ENCODE results near the gene ITFG1.

GRCh38 chr16:47213761-47214440, 247.0 kb downstream of the ITFG1 start:
- TF ChIP-seq CTCF (conservative IDR thresholded peaks at IDR 0.05; ENCODE audit: low read length) (no peak), EZH2phosphoT487 (IDR thresholded peaks at IDR 0.05; ENCODE audit: borderline replicate concordance, low read depth, low read length) (no peak)

All from OCI-LY7 (cell line).